GM19395 (cell line): Measurements from ENCODE around the gene KANK4.

ENCODE experiments used
- ATAC-seq: cut with Tn5 transposase; IDR thresholded peaks from one replicate; pipeline ENCODE4 v1.9.1; 2021; ENCODE audit warnings: mild to moderate bottlenecking, moderate library complexity; ENCODE audit not compliant: unreplicated experiment

KANK4 gene

DNA sequence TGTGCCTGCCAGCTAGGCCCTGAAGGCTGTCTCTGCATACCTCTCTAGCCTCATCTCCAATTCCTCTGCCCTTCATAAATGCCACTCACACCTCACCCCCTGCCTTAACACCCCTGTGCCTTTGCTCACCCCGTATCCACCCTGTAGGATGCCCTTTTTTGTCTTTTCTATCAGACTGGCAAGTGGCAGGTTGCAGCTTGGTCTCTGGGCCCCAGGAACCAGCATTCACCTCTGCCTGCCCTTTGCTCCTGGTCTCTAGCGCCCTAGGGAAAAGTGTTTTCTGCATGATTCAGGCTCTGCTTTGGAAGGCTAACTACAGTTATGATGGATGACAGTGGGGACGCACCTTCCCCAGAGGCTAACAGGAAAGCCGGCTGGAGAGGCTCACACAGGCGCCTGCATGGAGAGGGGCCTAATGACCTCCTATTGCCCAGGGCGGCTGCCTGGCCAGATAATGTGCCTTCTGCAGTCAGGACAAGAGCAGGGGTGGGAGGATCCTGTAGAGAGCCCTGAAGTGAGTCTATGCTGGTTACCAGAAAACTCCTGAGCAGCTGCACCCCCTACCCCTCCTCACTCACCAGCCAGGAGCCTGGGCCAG is 11.2 kb downstream of the KANK4 start:
- no peak for ATAC-seq

DNA sequence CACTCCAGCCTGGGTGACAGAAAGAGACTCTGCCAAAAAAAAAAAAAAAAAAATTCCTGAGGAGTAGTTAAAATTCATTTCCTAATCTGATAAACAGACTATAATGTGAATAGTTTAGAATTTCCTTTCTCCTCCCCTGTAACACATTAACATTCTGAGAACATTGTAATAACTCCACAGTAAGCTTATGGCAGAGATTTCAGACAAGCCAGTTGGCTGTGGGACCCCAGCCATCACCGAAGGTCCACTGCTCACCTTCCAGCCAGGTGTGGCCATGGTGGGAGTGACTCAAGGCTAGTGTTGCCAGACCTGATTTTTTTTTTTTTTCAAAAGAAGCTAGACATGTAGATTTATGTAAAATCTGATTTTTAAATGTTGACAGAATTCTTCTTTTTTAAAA is 11.8 kb downstream of the KANK4 start:
- ATAC-seq = no peak

DNA sequence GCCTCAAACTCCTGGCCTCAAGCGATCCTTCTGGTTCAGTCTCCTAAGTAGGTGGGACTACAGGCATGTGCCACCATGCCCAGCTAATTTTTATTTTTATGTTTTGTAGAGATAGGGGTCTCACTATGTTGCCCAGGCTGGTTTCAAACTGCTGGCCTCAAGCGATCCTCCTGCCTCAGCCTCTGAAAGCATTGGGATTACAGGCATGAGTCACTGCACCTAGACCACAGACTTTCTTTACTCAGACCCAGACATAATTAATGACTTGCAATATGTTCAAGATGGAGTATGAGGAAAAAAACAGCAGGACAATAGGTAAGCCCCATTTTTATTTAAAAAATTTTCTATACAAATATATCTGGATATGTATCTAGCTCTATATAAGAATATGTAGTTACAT is 13.2 kb downstream of the KANK4 start:
- no peak for ATAC-seq

DNA sequence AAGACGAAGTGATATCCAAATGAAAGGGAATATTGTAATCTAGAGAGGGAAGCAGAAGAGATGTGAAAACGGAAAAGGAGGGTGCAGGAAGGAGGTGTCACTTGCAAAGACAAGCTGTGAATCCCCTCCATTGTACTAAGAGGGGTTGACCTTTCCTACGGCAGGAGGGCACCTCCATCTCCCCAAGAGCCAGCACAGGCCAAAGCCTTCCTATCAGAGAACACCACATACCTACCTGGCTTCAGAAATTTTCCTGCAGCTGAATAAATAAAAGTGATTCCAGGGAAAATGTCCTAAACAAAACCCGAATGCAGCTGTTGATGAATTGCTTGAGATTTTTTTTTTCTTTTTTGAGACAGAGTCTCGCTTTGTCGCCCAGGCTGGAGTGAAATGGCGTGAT is 14.3 kb downstream of the KANK4 start:
- no peak for ATAC-seq

DNA sequence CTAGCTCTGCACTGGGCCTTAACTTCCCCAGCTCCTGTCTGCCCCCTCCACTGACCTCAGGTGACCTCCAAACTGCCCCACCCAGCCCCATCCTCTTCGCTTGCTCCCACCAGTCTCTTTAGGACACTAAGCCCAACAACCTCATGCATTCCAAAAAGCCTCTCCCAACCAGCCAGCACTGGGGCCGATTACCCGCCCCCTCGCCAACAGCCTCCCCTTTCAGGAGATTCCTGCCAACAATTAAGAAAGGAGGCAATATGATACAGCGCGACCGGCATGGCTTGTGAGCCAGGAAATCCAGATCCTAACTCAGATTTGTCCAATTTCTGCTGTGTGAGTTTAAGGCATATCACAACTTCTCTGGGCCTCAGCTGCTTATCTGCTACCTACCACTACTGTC is 14.7 kb downstream of the KANK4 start:
- ATAC-seq = no peak

DNA sequence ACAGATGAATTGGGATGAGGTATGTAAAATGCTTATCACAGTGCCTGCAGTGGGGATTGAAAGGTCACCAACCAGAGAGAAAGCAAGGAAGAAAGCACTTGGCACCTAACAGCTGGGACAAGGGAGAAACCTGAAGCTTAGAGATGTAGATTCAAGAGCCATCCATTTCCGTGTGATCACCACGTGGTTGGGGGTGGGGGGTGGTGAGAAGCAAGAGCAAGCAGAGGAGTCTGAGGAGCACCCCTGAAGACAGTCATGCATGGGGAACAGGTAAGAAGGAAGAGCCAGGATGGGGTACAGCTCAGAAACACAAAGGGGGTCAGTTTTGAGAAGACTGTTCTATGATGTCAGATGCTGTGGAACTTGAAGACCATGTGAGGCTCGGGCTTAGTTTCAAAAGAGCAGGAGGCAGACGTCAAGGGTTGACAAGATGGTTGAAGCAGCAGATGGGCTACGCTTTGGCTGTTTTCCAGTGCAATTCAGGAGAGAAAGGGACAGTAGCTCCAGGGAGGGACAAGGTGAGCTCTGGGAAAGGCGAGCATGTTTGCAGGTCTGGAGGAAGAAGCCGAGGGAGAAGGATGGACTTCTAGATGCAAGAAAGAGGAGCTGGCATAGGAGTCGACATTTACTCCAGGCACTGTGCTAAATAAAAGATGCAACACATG is 17.4 kb downstream of the KANK4 start:
- no peak for ATAC-seq

DNA sequence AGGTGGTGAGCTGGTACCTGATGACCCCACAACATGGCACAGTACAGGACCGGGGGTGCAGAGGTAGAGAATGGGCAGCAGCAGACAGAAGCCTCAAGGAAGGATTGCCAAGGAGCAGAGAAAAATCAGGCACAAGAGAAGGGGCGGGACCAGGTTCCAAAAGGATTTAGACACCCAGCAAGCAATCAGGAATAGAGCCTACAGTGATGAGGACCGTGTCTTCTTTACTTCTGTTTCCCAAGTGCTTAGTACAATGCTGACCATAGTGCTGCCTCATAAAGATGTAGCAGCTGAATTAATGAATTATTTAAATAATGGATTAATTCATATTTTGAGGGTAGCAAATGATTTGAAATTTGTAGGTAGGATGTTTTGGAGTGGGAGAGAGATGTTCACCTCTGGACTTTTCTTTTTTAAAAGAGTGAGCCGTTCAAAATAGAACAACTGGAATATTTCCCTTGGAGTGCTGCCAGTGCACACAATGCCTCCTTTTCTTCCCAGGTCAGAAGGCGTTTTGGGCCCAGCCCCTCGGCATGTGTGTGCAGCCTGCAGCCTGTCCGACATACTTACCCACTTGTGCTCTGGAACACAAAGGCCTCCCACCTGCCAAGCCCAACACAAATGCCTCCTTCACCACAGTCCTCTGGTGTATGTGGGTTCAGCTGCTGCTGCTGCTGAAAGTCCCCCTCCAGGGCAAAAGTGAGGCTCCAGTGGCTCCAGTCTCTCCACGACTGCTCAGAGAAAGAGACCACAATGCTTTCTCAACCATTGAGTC is 19.6 kb downstream of the KANK4 start:
- no peak for ATAC-seq

DNA sequence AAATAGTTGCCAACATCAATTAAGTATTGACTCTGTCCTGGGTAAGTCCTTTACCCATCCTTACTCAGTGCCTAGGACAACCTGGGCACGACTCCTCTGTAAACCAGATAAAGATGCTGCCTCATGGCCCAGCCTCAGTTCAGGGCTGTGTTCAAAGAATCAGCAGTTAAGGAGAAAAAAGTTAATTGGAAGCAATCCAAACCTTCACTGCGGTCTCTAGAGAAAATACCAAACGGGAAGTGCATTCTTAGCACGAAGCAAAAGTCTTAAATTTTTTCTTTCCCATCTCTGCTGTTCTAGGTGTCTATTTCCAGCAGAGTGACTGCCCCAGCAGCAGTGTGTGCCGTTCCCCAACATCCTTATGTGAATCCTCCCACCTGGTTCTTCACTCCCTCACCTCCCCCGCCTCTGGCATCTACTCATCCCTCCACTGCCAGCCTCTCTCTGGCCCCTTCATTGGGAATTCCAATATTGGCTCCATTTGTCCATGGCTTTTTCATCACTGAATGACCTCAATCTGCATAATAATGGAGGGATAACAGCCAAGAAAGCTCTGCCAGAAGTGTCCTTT is 23.2 kb downstream of the KANK4 start:
- peak; percentile 68 for ATAC-seq

DNA sequence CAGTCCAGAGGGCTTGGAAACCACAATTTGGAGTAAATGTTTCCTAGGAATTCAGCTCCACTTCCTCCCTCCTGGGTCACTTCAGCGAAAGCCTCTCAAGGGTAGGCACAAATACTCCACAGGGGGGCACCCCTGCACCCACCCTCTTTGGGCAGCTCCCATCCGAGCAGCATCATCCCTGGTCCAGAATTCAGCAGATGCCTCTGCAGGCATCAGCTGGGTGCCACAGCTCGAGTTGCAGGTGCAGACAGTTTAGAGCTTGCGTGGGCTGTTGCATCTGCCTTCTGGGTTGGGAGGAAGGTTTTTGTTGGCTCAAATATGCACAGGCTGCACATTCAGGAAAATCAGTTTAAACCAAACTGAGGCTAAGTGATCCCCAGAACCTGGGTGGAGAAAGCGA is 25.0 kb downstream of the KANK4 start:
- ATAC-seq = no peak

DNA sequence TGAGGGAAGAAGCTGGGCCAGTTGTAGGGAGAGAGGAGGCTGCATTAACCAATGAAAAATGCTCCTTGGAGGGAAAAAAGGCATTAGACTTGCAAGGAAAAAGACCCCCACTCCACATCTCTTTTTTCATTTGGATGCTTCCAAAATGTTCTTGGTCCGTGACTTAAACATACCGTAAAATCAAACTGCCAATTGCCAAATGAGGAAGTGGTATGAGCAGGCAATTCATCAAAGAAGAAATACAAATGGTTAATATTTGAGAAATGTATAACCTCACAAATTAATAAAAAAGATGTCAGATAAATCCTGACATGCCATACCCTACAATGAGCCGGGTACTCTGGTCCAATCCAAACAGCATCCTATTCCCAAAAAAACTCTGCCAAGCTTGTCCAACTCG is 30.6 kb downstream of the KANK4 start:
- ATAC-seq = no peak

DNA sequence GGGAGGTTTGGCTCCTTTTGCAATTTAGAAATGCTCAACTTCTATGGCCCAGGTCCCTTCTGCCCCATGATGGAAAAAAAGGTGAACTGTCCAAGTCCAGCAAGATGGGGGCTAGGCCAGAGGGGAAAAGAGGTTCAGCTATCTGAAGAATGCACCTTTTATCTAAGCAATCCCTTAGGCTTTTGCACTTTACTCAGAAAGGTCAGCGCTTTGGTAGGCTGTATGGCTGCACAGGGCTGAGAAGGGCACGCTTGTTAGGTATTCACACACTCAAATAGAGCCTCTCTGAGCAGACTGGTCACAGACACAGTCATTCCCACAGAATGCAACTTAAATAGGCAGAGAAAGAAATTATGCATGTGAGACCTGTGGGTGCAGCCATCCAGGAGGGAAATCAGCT is 31.0 kb downstream of the KANK4 start:
- ATAC-seq = no peak

DNA sequence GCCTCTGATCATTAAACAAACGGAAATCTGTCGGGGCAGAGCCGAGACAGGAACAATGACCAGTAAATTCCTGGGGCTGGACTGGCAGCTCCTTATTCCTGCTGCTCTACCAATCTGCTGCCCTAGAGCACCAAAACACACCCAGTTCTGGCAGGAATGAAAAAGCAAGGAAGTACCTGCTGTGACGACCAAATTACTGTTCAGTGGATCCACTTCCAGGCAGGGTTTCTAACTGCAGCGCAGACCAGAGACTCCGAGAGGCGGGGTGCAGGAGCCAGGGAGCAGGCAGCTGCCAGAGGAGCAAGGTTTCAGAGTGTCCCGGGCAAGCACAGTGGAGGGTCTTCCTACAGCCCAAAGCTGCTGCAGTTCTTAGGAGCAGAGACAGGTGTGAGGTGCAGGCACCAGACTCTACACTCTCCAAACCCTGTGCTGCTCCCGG is 32.4 kb downstream of the KANK4 start:
- no peak for ATAC-seq

DNA sequence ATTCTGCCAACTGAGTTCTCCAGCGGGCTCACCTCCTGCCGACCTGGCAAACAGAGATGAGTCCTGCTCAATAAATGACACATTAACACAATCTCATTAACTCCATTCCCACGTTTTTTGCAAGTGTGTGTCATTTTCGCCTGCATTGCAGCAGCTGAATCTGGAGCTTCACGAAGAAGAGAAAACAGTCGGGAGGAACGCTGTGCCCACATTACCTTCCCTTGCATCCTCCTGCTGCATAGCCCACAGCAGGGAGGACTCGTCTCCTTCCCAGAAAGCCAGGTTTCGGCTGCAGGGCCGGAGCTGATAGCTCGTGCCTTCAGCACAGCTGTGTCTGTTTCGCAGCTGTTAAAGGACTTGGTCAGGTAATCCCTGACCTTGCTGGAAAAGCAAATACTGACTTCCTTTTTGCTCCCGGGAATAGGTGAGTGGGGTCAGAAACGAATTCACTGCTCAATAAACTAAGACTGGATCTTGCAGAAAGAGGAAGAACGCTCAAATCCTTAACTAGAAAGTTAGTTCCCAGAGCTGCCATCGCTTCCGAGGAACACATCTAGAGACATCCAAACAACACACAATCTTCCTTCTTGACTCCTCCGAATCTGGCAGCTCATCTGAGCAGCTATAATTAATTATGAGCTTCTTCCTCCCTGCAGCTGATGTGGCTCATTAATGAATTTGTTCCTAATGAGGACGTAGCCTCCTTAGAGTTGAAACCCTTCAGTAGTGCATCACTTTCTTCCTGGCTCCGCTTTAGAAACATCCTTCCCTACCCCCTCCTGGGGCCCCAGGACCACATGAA is 33.0 kb downstream of the KANK4 start:
- no peak for ATAC-seq

DNA sequence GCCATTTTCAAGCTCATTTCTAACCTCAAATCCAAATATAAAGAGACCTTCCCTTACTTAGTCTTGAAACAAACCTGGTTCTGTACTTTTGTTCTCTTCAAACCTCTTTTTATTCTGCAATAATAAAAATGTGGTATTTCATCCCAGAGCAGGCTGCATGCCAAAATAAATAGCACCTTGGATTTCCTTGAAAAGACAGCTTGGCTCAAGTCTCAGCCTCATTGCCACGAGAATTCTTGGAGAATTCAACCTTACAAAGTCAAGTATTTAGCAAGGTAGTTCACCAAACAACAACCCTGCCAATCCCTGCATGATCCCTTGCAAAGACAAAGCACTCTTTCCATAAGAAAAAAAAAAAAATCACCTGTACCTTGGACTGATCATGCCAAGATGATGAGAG is 33.8 kb downstream of the KANK4 start:
- ATAC-seq = no peak

DNA sequence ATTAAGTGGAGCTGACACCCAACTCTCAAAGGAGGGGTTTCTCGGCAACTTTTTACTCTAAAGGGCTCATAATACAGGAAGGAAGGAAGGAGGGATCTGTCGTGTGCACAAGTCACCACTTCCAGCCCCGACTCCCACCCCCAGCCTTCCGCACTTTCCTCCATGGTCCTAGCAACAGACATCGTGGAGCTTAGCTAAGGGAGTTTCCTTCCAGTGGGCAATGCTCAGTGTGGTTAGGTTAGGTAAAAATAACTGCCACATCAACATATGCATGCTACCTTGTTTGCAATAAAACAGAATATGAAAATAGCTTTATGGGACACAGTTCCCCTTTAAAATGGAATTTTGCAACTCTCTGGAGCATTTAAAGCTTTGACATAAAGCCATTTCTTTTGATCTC is 35.2 kb downstream of the KANK4 start:
- ATAC-seq = no peak

DNA sequence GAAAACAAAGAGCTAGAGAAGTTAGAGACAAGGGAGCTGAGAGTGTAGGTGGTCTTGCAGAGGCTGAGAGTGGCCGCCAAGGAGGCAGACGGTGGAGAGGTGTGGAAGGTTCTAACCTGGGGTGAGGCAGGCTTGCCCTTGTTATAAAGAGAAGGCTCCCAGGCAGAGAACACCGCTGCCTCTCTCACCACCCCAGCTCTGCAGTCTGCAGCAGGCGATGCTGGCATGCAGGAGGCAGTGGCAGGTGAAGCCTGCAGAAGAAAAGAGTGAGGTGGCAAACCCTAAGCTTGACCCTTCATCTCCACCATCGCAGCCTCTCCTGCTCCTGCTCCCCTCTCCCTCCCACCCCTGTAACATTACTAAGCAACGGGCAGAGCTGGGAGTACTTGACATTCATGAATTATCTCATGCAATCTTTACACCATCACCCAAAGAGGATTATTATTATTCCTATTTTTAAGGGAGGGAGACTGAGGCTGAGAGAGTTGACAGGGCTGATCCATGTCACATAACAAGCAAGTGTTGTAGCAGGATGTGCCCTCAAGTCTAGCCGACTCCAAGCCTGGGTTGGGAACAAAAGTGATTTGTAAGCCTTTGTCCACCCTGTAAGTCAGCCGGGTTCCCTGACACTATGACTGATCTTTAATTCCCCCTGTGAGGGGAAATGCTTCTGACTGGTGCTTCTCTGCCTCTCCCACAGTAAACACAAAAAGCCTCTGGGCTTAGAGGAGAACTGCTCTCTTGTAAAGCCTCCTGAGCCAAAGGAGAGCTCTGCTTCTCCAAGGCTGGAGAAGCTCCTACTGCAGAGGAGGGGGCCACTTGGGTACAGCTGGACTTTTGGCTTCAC is 36.1 kb downstream of the KANK4 start:
- ATAC-seq = no peak

DNA sequence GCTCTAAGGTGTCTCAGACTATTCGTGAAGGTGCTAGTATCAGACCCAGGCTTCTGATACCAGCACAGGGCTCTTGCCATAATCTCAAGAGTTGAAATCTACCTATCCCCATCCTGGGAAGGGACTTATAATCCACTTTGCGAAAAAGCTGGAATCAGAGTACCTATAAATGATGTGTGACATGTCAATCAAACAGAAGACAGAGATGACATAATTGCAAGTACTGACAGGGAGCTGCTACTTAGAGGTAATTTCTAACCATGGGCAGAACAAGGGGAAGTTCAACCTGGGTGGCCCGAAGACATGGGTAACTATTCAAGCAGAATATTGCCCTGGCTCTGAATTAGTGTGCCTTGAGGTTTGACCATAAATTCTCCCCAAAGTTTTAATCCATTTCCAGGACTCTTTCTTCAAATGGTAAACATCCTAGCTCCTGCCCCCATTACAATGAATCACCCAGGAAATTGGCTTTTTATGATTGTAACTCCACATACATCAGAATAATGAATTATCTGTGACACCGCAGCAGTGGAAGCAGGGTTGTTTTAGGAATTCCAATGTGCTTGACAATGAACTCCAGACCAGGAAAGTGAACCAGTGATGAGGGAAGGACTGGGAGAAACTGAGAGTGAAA is 37.2 kb downstream of the KANK4 start:
- ATAC-seq = no peak

DNA sequence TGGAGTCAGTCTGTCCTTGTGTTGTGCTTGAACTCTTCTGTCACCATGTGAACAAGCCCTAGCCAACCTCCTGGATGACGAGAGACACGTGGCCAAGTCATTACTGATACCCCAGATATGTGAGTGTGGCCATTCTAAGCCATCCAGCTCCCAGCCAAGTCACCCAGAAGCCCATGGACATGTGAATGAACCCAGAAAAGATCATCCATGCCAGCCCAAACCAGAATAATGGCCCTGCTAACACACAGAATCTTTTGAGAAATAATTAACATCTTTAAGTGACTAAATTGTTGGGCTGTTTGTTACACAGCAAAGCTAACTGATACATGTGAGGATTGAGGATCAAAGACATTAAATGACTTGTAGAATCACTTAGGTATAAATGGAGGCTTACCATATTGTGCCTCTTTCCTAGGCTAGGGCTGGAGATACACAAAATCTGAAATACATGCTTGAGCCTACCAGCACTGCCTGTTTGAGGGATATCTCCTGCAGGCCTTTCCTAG is 38.2 kb downstream of the KANK4 start:
- no peak for ATAC-seq

DNA sequence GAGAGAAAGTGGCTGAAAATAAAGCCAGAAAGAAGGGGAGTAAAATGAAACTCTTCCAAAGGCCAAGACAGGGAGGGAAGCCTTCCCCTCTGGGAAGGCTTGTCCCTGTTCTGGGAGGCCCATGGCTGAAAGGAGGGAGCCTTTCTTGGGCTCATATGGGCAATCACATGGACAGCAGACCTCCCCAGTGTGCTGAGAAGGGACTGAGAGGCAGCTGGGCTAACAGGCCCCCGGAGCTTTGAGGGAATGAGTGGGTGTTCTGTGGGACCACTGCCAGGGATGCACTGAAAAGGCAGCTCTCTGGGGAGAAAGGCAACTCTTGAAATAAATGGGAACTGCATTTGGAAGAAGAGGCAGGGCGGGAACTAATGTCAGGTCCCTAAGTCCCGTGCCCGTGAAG is 39.1 kb downstream of the KANK4 start:
- ATAC-seq = no peak

DNA sequence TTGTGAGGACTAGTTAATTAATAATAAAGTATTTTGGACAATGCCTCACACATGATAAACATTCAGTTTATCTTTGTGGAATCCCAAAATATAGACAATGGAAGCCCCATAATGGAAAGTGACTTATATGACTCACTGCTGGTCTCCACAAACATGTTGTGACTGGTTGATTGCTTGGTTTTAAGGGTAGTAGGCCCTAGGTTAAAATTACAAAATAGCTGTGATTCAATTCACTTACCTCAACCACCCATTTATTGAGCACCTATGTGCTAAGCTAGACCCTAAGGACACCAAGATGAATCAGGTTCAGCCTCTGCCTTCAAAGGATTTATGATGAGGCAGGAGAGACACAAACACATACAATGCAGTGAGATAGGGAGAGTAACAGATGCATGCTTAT is 42.4 kb downstream of the KANK4 start:
- no peak for ATAC-seq
